Omental fat pad (tissue), 4 donors: ENCODE data around the gene OPRL1. TPM values are rescaled to one million over a fixed set of nuclear protein-coding genes. Genes with fewer than 3 reads are reported as not detected.

Experiments used
- ATAC-seq: fragments of 150-250 bp; one replicate; pipeline ENCODE4 v1.9.1; 2016; ENCODE audit warnings: mild to moderate bottlenecking, moderate library complexity; ENCODE audit not compliant: low FRiP score
- DNase-seq: peaks from one replicate; pipeline ENCODE4 v3.0.0-alpha.2; 2019; ENCODE audit warnings: low spot score
- CTCF ChIP-seq, 3 donors: fragments of 450-650 bp; IDR thresholded peaks; one replicate each; pipeline ENCODE4 v1.5.1; 2016 to 2017; ENCODE audit warnings: antibody characterized with exemption in 3 of 3, mild to moderate bottlenecking in 3 of 3, moderate library complexity in 2 of 3
- total RNA-seq, 4 donors: library from RNA; depleted of rRNA; stranded (reverse); fragments of >200 nt; gene quantifications; one replicate each; pipeline ENCODE4 v1.1.0, GENCODE V29; 2016

Gene OPRL1
- total RNA-seq, 4 donors from 2014 or later: 0.96 to 4.4 (median 1.4) TPM

GRCh38 chr20:64052987-64053840 lies 26.7 kb upstream of the OPRL1 start:
- ATAC-seq (no peak), DNase-seq (no peak)
- TF ChIP-seq CTCF (IDR thresholded peaks at IDR 0.05): no peak

- no peak for ATAC-seq
- no peak for DNase-seq
- TF ChIP-seq CTCF (IDR thresholded peaks at IDR 0.05): no peak
These were observed 25.8 kb upstream of the OPRL1 start for GRCh38 chr20:64053841-64054661.

GRCh38 chr20:64055396-64055892 lies 24.4 kb upstream of the OPRL1 start:
- DNase-seq (no peak), ATAC-seq (no peak)
- TF ChIP-seq CTCF (IDR thresholded peaks at IDR 0.05): no peak

- ATAC-seq: peak; percentile 7
- DNase-seq: no peak
- TF ChIP-seq CTCF (IDR thresholded peaks at IDR 0.05): no peak
These were observed 23.8 kb upstream of the OPRL1 start for GRCh38 chr20:64055893-64056638.

- no peak for TF ChIP-seq CTCF (IDR thresholded peaks at IDR 0.05)
- DNase-seq (no peak), ATAC-seq (no peak)
These were observed 23.3 kb upstream of the OPRL1 start for GRCh38 chr20:64056639-64056888.

GRCh38 chr20:64056889-64057627 lies 22.8 kb upstream of the OPRL1 start:
- no peak for ATAC-seq
- no peak for DNase-seq
- no peak for TF ChIP-seq CTCF (IDR thresholded peaks at IDR 0.05)
